ENCODE results near the gene MRPL42. TPM values are rescaled to one million over a fixed set of nuclear protein-coding genes. Genes with fewer than 3 reads are reported as not detected.
"Not testable (repeated sequence)": the region's sequence is repeated elsewhere in the genome, so short reads cannot be mapped to it uniquely, and the experiment has no call there.

Gene MRPL42
- total RNA-seq, 2 experiments from 2014 or later, result 39.0 to 39.3 TPM

- Mint-ChIP-seq H3K27ac (no peak overlapping the region), H3K36me3 (ENCODE audit: low read depth) (peaks cover 51% of the 10 kb centered on the region), H3K27me3 (no peaks in the 10 kb centered on the region), H3K4me1 (ENCODE audit: low read depth) (no peaks in the 10 kb centered on the region), H3K4me3 (no peak overlapping the region), H3K9me3 (no peaks in the 10 kb centered on the region)
- no peaks in the 10 kb centered on the region for H3K27me3 ChIP-seq (ENCODE audit: control insufficient read depth in 1 of 2, insufficient read depth in 2 of 2, low read length in 2 of 2)
- H3K36me3 ChIP-seq (ENCODE audit: insufficient read depth, low read length), result peaks cover 84% of the 10 kb centered on the region
- H3K4me1 ChIP-seq (ENCODE audit: insufficient read depth, low read length), result no peaks in the 10 kb centered on the region
- CTCF ChIA-PET, result interaction anchor here (0.6 to 1.2 kb wide), 2 partner anchors 17 to 541 kb away, joined by 3 to 8 read pairs; partner anchors contain the start of gene MRPL42
- intact Hi-C loops (cut with DNase I, micrococcal nuclease), result no loop called here
- POLR2A ChIA-PET, result no interaction called here
- ATAC-seq (ENCODE audit: poor library complexity) (no peak), DNase-seq (no peak)
- no peaks in the 10 kb centered on the region for H3K9me3 ChIP-seq (ENCODE audit: control insufficient read depth in 1 of 2, insufficient read depth in 1 of 2, low read length in 2 of 2)
- no peak for TF ChIP-seq CTCF (IDR thresholded peaks at IDR 0.05)
- H3K27ac ChIP-seq (ENCODE audit: low read depth in 1 of 2, low read length in 2 of 2), result no peak overlapping the region
- no peak overlapping the region for H3K4me3 ChIP-seq (ENCODE audit: low read length)
Measured at GRCh38 chr12:93484315-93484981, 17.1 kb downstream of the MRPL42 start.

- POLR2A ChIA-PET, result not testable (repeated sequence)
Measured at GRCh38 chr12:93492808-93493207, 25.5 kb downstream of the MRPL42 start.

GRCh38 chr12:93494096-93494495 lies 26.8 kb downstream of the MRPL42 start:
- intact Hi-C loops (cut with DNase I, micrococcal nuclease), result no loop called here
- Histone ChIP-seq H3K27ac (ENCODE audit: low read depth in 1 of 2, low read length in 2 of 2) (no peak overlapping the region), H3K9me3 (ENCODE audit: control insufficient read depth in 1 of 2, insufficient read depth in 1 of 2, low read length in 2 of 2) (no peaks in the 10 kb centered on the region), H3K4me3 (ENCODE audit: low read length) (no peak overlapping the region), H3K36me3 (ENCODE audit: insufficient read depth, low read length) (peaks cover 46% of the 10 kb centered on the region), H3K27me3 (ENCODE audit: control insufficient read depth in 1 of 2, insufficient read depth in 2 of 2, low read length in 2 of 2) (no peaks in the 10 kb centered on the region), H3K4me1 (ENCODE audit: insufficient read depth, low read length) (no peaks in the 10 kb centered on the region)
- Mint-ChIP-seq H3K36me3 (ENCODE audit: low read depth) (peaks cover 64% of the 10 kb centered on the region), H3K9me3 (no peaks in the 10 kb centered on the region), H3K27ac (no peak overlapping the region), H3K27me3 (no peaks in the 10 kb centered on the region), H3K4me3 (no peak overlapping the region), H3K4me1 (ENCODE audit: low read depth) (no peaks in the 10 kb centered on the region)
- ChIA-PET POLR2A (no interaction called here), CTCF (interaction anchor here (0.5 to 1.2 kb wide), 2 partner anchors 9 to 608 kb away, joined by 3 to 4 read pairs; no protein-coding TSS in a partner anchor)
- ATAC-seq (ENCODE audit: poor library complexity) (no peak), DNase-seq (no peak)
- TF ChIP-seq CTCF (IDR thresholded peaks at IDR 0.05), result no peak

More at GRCh38 chr12:93492808-93493207, 25.5 kb downstream of the MRPL42 start:
- DNase-seq; H3K27ac ChIP-seq (ENCODE audit: low read depth in 1 of 2, low read length in 2 of 2); H3K4me3 ChIP-seq (ENCODE audit: low read length); H3K27me3 Mint-ChIP-seq; H3K4me1 Mint-ChIP-seq (ENCODE audit: low read depth); H3K9me3 Mint-ChIP-seq; CTCF ChIA-PET; H3K9me3 ChIP-seq (ENCODE audit: control insufficient read depth in 1 of 2, insufficient read depth in 1 of 2, low read length in 2 of 2); intact Hi-C loops (cut with DNase I, micrococcal nuclease); ATAC-seq (ENCODE audit: poor library complexity); H3K27ac Mint-ChIP-seq; H3K4me1 ChIP-seq (ENCODE audit: insufficient read depth, low read length); H3K27me3 ChIP-seq (ENCODE audit: control insufficient read depth in 1 of 2, insufficient read depth in 2 of 2, low read length in 2 of 2); H3K4me3 Mint-ChIP-seq: not testable (repeated sequence)
- H3K36me3 ChIP-seq (ENCODE audit: insufficient read depth, low read length), result peaks cover 58% of the 10 kb centered on the region
- peaks cover 74% of the 10 kb centered on the region for H3K36me3 Mint-ChIP-seq (ENCODE audit: low read depth)

- peaks cover 48% of the 10 kb centered on the region for H3K36me3 Mint-ChIP-seq (ENCODE audit: low read depth)
- POLR2A ChIA-PET, result interaction anchor here (0.7 kb wide), 1 partner anchor 712 kb away, joined by 3 read pairs; no protein-coding TSS in a partner anchor
- H3K9me3 Mint-ChIP-seq, result no peaks in the 10 kb centered on the region
Measured at GRCh38 chr12:93497456-93497855, 30.1 kb downstream of the MRPL42 start.

More at GRCh38 chr12:93497456-93497855, 30.1 kb downstream of the MRPL42 start:
- ATAC-seq (ENCODE audit: poor library complexity), result no peak
- intact Hi-C loops (cut with DNase I, micrococcal nuclease), result no loop called here
- no peak overlapping the region for H3K4me3 Mint-ChIP-seq
- H3K27ac Mint-ChIP-seq, result peak overlapping the region; percentile 19
- no peaks in the 10 kb centered on the region for H3K27me3 ChIP-seq (ENCODE audit: control insufficient read depth in 1 of 2, insufficient read depth in 2 of 2, low read length in 2 of 2)
- H3K27me3 Mint-ChIP-seq, result no peaks in the 10 kb centered on the region
- H3K4me1 ChIP-seq (ENCODE audit: insufficient read depth, low read length), result no peaks in the 10 kb centered on the region
- H3K4me1 Mint-ChIP-seq (ENCODE audit: low read depth), result no peaks in the 10 kb centered on the region
- TF ChIP-seq CTCF (IDR thresholded peaks at IDR 0.05), result no peak
- no peaks in the 10 kb centered on the region for H3K9me3 ChIP-seq (ENCODE audit: control insufficient read depth in 1 of 2, insufficient read depth in 1 of 2, low read length in 2 of 2)
- no peak overlapping the region for H3K27ac ChIP-seq (ENCODE audit: low read depth in 1 of 2, low read length in 2 of 2)
- CTCF ChIA-PET, result no interaction called here
- DNase-seq, result no peak
- peaks cover 28% of the 10 kb centered on the region for H3K36me3 ChIP-seq (ENCODE audit: insufficient read depth, low read length)
- no peak overlapping the region for H3K4me3 ChIP-seq (ENCODE audit: low read length)

Data from CD4-positive, alpha-beta T cell (primary cell).